A549 (cell line): ENCODE measurements around the gene PDHB.

ENCODE experiments used
- KDM1A ChIP-seq: fragments of 200-600 bp; sonication (generic); IDR thresholded peaks from 2 replicates; pipeline ENCODE4 v1.6.1; 2016; ENCODE audit warnings: low read depth, mild to moderate bottlenecking
- POLR2A ChIP-seq: IDR thresholded peaks from 2 replicates; pipeline ENCODE4 v1.6.1; 2012; ENCODE audit warnings: mild to moderate bottlenecking, low read length
- POLR2AphosphoS2 ChIP-seq: conservative IDR thresholded peaks from 2 replicates; pipeline ENCODE4 v1.6.1; 2012; ENCODE audit warnings: low read length, improper control_type of control experiment, inconsistent platforms
- RAD21 ChIP-seq, 2 experiments: fragments of >200 bp in 1 of 2; sonication (Bioruptor Twin) in 1 of 2; formaldehyde crosslinking in 1 of 2; IDR thresholded peaks in 1 of 2; conservative IDR thresholded peaks in 1 of 2; 2 replicates in 1 of 2; 3 replicates in 1 of 2; pipeline ENCODE4 v1.6.1; 2012 to 2018; ENCODE audit warnings: inconsistent platforms in 1 of 2
- RCOR1 ChIP-seq: fragments of 150-350 bp; IDR thresholded peaks from 2 replicates; pipeline ENCODE4 v1.6.1; 2014; ENCODE audit warnings: antibody characterized with exemption, low read length, low read depth
- TF ChIP-seq, protein P1 (sequence below): fragments of >200 bp; sonication (Bioruptor Twin); formaldehyde crosslinking; IDR thresholded peaks from 3 replicates; pipeline ENCODE4 v1.5.1; 2016

DNA sequence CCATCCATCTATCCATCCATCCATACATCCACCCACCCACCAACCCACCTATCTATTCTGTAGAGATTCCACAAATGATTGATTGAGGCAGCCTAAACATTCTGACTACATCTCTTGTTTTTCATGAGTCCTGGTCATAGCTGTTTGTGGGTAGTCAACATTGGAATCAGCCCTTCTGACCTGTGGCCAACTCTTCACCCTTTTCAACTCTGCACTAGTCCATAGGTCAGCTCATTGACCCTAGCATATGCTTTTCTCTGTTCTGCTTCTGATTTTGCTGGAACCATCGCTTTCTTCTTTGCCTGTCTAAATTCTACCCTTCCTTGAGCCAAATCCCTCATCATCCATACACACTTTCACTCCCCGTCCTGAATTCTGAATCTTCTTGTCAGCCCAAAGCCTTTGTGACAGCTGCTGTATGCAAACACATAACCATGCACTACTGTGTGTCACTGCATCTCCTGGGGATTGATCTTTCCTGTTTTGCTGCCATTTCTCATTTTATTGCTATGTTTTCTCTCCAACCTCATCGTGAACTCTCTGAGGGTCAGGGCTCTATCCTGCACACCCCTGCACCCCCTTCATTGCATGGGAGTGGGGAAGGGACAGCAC is 41.4 kb upstream of the PDHB start:
- TF ChIP-seq, protein P1, sequence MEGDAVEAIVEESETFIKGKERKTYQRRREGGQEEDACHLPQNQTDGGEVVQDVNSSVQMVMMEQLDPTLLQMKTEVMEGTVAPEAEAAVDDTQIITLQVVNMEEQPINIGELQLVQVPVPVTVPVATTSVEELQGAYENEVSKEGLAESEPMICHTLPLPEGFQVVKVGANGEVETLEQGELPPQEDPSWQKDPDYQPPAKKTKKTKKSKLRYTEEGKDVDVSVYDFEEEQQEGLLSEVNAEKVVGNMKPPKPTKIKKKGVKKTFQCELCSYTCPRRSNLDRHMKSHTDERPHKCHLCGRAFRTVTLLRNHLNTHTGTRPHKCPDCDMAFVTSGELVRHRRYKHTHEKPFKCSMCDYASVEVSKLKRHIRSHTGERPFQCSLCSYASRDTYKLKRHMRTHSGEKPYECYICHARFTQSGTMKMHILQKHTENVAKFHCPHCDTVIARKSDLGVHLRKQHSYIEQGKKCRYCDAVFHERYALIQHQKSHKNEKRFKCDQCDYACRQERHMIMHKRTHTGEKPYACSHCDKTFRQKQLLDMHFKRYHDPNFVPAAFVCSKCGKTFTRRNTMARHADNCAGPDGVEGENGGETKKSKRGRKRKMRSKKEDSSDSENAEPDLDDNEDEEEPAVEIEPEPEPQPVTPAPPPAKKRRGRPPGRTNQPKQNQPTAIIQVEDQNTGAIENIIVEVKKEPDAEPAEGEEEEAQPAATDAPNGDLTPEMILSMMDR, result no peak
- TF ChIP-seq POLR2A (no peak), KDM1A (no peak), RCOR1 (no peak), POLR2AphosphoS2 (no peak), RAD21 (conservative IDR thresholded peaks at IDR 0.05 in 1 of 2, IDR thresholded peaks at IDR 0.05 in 1 of 2) (no peak)
